Hepatocyte (in vitro differentiated cells): ENCODE measurements around the gene CD200. TPM values are rescaled to one million over a fixed set of nuclear protein-coding genes. Genes with fewer than 3 reads are reported as not detected.

Experiments used
- DNase-seq: peaks from one replicate; pipeline ENCODE4 v3.0.0-alpha.2; 2016; ENCODE audit warnings: low spot score
- H2AFZ ChIP-seq: fragments of 200-600 bp; sonication (generic); 2 replicates; pipeline ENCODE4 v1.6.0; 2016; ENCODE audit warnings: antibody characterized with exemption, mild to moderate bottlenecking
- H3K27ac ChIP-seq: fragments of 200-600 bp; sonication (generic); 2 replicates; pipeline ENCODE4 v1.5.1; 2016; ENCODE audit warnings: mild to moderate bottlenecking
- H3K27me3 ChIP-seq: fragments of 200-600 bp; sonication (generic); 2 replicates; pipeline ENCODE4 v1.6.1; 2016
- H3K36me3 ChIP-seq: fragments of 200-600 bp; sonication (generic); replicated peaks from 2 replicates; pipeline ENCODE4 v1.5.1; 2016; ENCODE audit warnings: low read depth; ENCODE audit not compliant: insufficient read depth
- H3K4me1 ChIP-seq: fragments of 200-600 bp; sonication (generic); 2 replicates; pipeline ENCODE4 v1.5.1; 2016; ENCODE audit warnings: mild to moderate bottlenecking, moderate library complexity; ENCODE audit not compliant: insufficient read depth
- H3K4me2 ChIP-seq: fragments of 200-600 bp; sonication (generic); 2 replicates; pipeline ENCODE4 v1.6.0; 2016
- H3K4me3 ChIP-seq: fragments of 200-600 bp; sonication (generic); 2 replicates; pipeline ENCODE4 v1.5.1; 2016; ENCODE audit warnings: mild to moderate bottlenecking
- H3K79me2 ChIP-seq: fragments of 200-600 bp; sonication (generic); 2 replicates; pipeline ENCODE4 v1.6.0; 2017; ENCODE audit warnings: mild to moderate bottlenecking
- H3K9me2 ChIP-seq: fragments of 200-600 bp; sonication (generic); replicated peaks from 2 replicates; pipeline ENCODE4 v1.6.0; 2017; ENCODE audit warnings: mild to moderate bottlenecking; ENCODE audit not compliant: insufficient read depth
- H3K9me3 ChIP-seq: fragments of 200-600 bp; sonication (generic); 2 replicates; pipeline ENCODE4 v1.5.1; 2016; ENCODE audit warnings: low read depth, mild to moderate bottlenecking
- H4K20me1 ChIP-seq: fragments of 200-600 bp; sonication (generic); 2 replicates; pipeline ENCODE4 v1.6.0; 2016; ENCODE audit warnings: mild to moderate bottlenecking; ENCODE audit not compliant: insufficient read depth, poor library complexity, severe bottlenecking
- CTCF ChIP-seq: fragments of 200-600 bp; sonication (generic); IDR thresholded peaks from 2 replicates; pipeline ENCODE4 v1.5.1; 2016; ENCODE audit warnings: antibody characterized with exemption, mild to moderate bottlenecking; ENCODE audit not compliant: poor library complexity
- EZH2 ChIP-seq: fragments of 200-600 bp; sonication (generic); IDR thresholded peaks from 2 replicates; pipeline ENCODE4 v1.6.1; 2016; ENCODE audit warnings: antibody characterized with exemption, mild to moderate bottlenecking, borderline replicate concordance
- EZH2phosphoT487 ChIP-seq: fragments of 200-600 bp; sonication (generic); IDR thresholded peaks from one replicate; pipeline ENCODE4 v1.6.1; 2018; ENCODE audit warnings: antibody characterized with exemption, mild to moderate bottlenecking, low read depth, moderate library complexity; ENCODE audit not compliant: unreplicated experiment, severe bottlenecking
- WGBS: methylation state at CpG from one replicate; pipeline ENCODE4 v1.1.6; 2016; ENCODE audit warnings: low lambda C conversion rate; ENCODE audit errors: missing lambda C conversion rate; 5-methylcytosine and 5-hydroxymethylcytosine counted together
- polyA plus RNA-seq: library from polyadenylated mRNA; unstranded; fragments of >200 nt; fragmentation: Nextera tagmentation; extraction: Ambion mirVana; gene quantifications from 2 replicates; pipeline ENCODE4 v1.2.1, GENCODE V29; 2016
- total RNA-seq: library from RNA; depleted of rRNA; stranded (reverse); fragments of >200 nt; gene quantifications from 2 replicates; pipeline ENCODE4 v1.2.3, GENCODE V29; 2014

CD200 gene
- total and polyA plus RNA-seq, 2 experiments from 2014 or later = 12.6 to 16.8 TPM

DNA sequence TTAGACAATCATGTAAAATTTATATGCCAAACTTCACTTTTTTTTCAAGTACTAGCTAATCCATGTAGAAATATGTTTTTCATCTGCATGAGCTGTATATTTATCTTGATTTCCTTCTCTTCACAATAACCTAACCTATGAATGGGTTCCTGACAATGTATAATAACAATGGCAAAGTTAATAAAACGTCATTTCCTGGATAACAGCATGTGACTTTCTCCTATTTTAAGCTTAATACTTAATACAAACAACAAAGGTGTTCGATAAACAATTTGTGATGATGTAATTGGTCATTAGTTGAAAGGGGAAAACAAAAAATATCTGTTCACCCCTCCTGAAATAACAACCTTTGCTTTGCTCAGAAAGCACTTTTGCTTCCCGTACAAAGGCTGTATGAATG, 20.4 kb downstream of the CD200 start:
- TF ChIP-seq EZH2phosphoT487 (no peak), EZH2 (no peak), CTCF (no peak)
- H3K27ac ChIP-seq = no peak overlapping the region
- no peak overlapping the region for H2AFZ ChIP-seq
- 89% methylated on average over 3 of the region's 3 CpGs for WGBS
- no peak overlapping the region for H3K4me2 ChIP-seq
- no peaks in the 10 kb centered on the region for H3K79me2 ChIP-seq
- no peaks in the 10 kb centered on the region for H3K9me2 ChIP-seq
- H3K9me3 ChIP-seq = no peaks in the 10 kb centered on the region
- H3K4me1 ChIP-seq = no peaks in the 10 kb centered on the region
- no peak overlapping the region for H3K4me3 ChIP-seq
- no peaks in the 10 kb centered on the region for H3K36me3 ChIP-seq
- H3K27me3 ChIP-seq = no peaks in the 10 kb centered on the region
- H4K20me1 ChIP-seq = no peaks in the 10 kb centered on the region
- DNase-seq = no peak

GRCh38 chr3:112354642-112355306, 21.8 kb downstream of the CD200 start:
- Histone ChIP-seq H3K36me3 (no peaks in the 10 kb centered on the region), H3K4me2 (no peak overlapping the region), H3K9me2 (no peaks in the 10 kb centered on the region), H3K9me3 (no peaks in the 10 kb centered on the region), H3K4me3 (no peak overlapping the region), H3K4me1 (no peaks in the 10 kb centered on the region), H3K79me2 (no peaks in the 10 kb centered on the region), H4K20me1 (no peaks in the 10 kb centered on the region), H3K27me3 (no peaks in the 10 kb centered on the region), H3K27ac (no peak overlapping the region), H2AFZ (no peak overlapping the region)
- TF ChIP-seq EZH2 = no peak
- no peak for TF ChIP-seq CTCF
- TF ChIP-seq EZH2phosphoT487 = no peak
- no peak for DNase-seq
- WGBS = 100% methylated on average over 2 of the region's 2 CpGs

GRCh38 chr3:112355307-112355687, 22.3 kb downstream of the CD200 start:
- H3K4me1 ChIP-seq = no peaks in the 10 kb centered on the region
- H3K27ac ChIP-seq = no peak overlapping the region
- no peaks in the 10 kb centered on the region for H4K20me1 ChIP-seq
- no peak overlapping the region for H3K4me3 ChIP-seq
- 91% methylated on average over 5 of the region's 5 CpGs for whole genome bisulfite sequencing
- no peak overlapping the region for H3K4me2 ChIP-seq
- H3K9me3 ChIP-seq = no peaks in the 10 kb centered on the region
- no peak for DNase-seq
- no peaks in the 10 kb centered on the region for H3K36me3 ChIP-seq
- no peaks in the 10 kb centered on the region for H3K27me3 ChIP-seq
- H3K9me2 ChIP-seq = no peaks in the 10 kb centered on the region
- H3K79me2 ChIP-seq = no peaks in the 10 kb centered on the region
- no peak overlapping the region for H2AFZ ChIP-seq
- no peak for TF ChIP-seq CTCF
- no peak for TF ChIP-seq EZH2phosphoT487
- TF ChIP-seq EZH2 = no peak
